HCT116 (cell line): ENCODE data around the gene GPR37L1. TPM values are rescaled to one million over a fixed set of nuclear protein-coding genes. Genes with fewer than 3 reads are reported as not detected.

Source experiments
- ATAC-seq: fragments of 200-7000 bp; cut with Tn5 transposase; 2 replicates; pipeline ENCODE4 v1.9.1; 2020; ENCODE audit warnings: mild to moderate bottlenecking, moderate library complexity
- BruUV-seq: library from RNA; stranded (reverse); fragments of 400-500 nt; replicated peaks from 2 replicates; lab custom pipeline; 2021; lab: Mats Ljungman, UMichigan
- CTCF ChIA-PET: fragments of 300-600 bp; sonication (Branson Sonifier 250); formaldehyde crosslinking; loops from one replicate; lab custom pipeline; 2021; ENCODE audit warnings: antibody characterized with exemption; lab: Charles Lee
- POLR2A ChIA-PET: fragments of 300-600, 350-600 bp; sonication (Branson Sonifier 250); formaldehyde crosslinking; loops from one replicate; lab custom pipeline; 2021; ENCODE audit warnings: antibody characterized with exemption; lab: Charles Lee
- RAD21 ChIA-PET, 2 experiments: fragments of 300-600 bp; sonication (Branson Sonifier 250); formaldehyde crosslinking; loops; one replicate each; lab custom pipeline; 2023; ENCODE audit warnings: low total read pairs in 2 of 2; ENCODE audit not compliant: uncharacterized antibody in 2 of 2, unreplicated experiment in 2 of 2, low non-redundant PET in 1 of 2; lab: Charles Lee
- DNase-seq: peaks from one replicate; pipeline ENCODE4 v3.0.0-alpha.2; 2010; ENCODE audit warnings: low read depth, low spot score
- H2AFZ ChIP-seq: fragments of 200-600 bp; shearing (Covaris generic), sonication (generic); 2 replicates; pipeline ENCODE4 v1.6.1; 2017; ENCODE audit warnings: low read depth, mixed run types, mixed read lengths, antibody characterized with exemption, low read length; ENCODE audit not compliant: poor library complexity, severe bottlenecking
- H3K27ac ChIP-seq: 2 replicates; pipeline ENCODE4 v1.5.1; 2012; ENCODE audit warnings: low read depth, low read length
- H3K27me3 ChIP-seq: fragments of 200-600 bp; sonication (generic); 2 replicates; pipeline ENCODE4 v1.6.1; 2016; ENCODE audit warnings: mixed run types, low read length, mixed read lengths; ENCODE audit not compliant: insufficient read depth
- H3K36me3 ChIP-seq, 2 experiments: fragments of 200-500 bp in 1 of 2; fragments of 200-600 bp in 1 of 2; sonication (Bioruptor generic) in 1 of 2; sonication (generic) in 1 of 2; 2 replicates each; pipeline versions ENCODE4 v1.5.1 to v1.6.1; 2014 to 2016; ENCODE audit warnings: low read length in 2 of 2, inconsistent platforms in 1 of 2, mixed read lengths in 1 of 2, mixed run types in 1 of 2; ENCODE audit not compliant: insufficient read depth in 2 of 2, control insufficient read depth in 1 of 2
- H3K4me1 ChIP-seq, 2 experiments: fragments of 200-600 bp in 1 of 2; sonication (generic) in 1 of 2; 2 replicates each; pipeline versions ENCODE4 v1.5.1 to v1.6.1; 2012 to 2017; ENCODE audit warnings: low read length in 2 of 2, inconsistent platforms in 1 of 2, mild to moderate bottlenecking in 1 of 2, mixed read lengths in 1 of 2, mixed run types in 1 of 2, moderate library complexity in 1 of 2; ENCODE audit not compliant: insufficient read depth in 2 of 2, control insufficient read depth in 1 of 2
- H3K4me2 ChIP-seq: fragments of 200-600 bp; sonication (generic); 2 replicates; pipeline ENCODE4 v1.6.1; 2017; ENCODE audit warnings: mixed run types, low read length, mixed read lengths
- H3K4me3 ChIP-seq, 2 experiments: fragments of 200-600 bp in 1 of 2; sonication (generic) in 1 of 2; replicated peaks in 1 of 2; 2 replicates each; pipeline ENCODE4 v1.5.1; 2011 to 2016; ENCODE audit warnings: low read length in 2 of 2, control low read depth in 1 of 2, low read depth in 1 of 2, mild to moderate bottlenecking in 1 of 2, mixed read lengths in 1 of 2, mixed run types in 1 of 2
- H3K79me2 ChIP-seq: fragments of 200-600 bp; sonication (generic); 2 replicates; pipeline ENCODE4 v1.6.1; 2017; ENCODE audit warnings: mild to moderate bottlenecking, mixed run types, low read length, moderate library complexity, mixed read lengths; ENCODE audit not compliant: insufficient read depth
- H3K9ac ChIP-seq: fragments of 200-600 bp; sonication (generic); 2 replicates; pipeline ENCODE4 v1.6.1; 2016; ENCODE audit warnings: low read length, mixed read lengths
- H3K9me2 ChIP-seq: fragments of 200-600 bp; sonication (generic), shearing (Covaris generic); 2 replicates; pipeline ENCODE4 v1.6.1; 2017; ENCODE audit warnings: mixed run types, mild to moderate bottlenecking, moderate library complexity; ENCODE audit not compliant: insufficient read depth
- H3K9me3 ChIP-seq, 2 experiments: fragments of 200-500 bp in 1 of 2; fragments of 200-600 bp in 1 of 2; sonication (Bioruptor generic) in 1 of 2; sonication (generic) in 1 of 2; 2 replicates each; pipeline ENCODE4 v1.6.1; 2014 to 2017; ENCODE audit warnings: low read length in 2 of 2, mixed read lengths in 2 of 2, inconsistent platforms in 1 of 2, low read depth in 1 of 2, mild to moderate bottlenecking in 1 of 2, mixed run types in 1 of 2, moderate library complexity in 1 of 2; ENCODE audit not compliant: control insufficient read depth in 1 of 2, insufficient read depth in 1 of 2
- H4K20me1 ChIP-seq: fragments of 200-600 bp; sonication (generic), shearing (Covaris generic); 2 replicates; pipeline ENCODE4 v1.6.1; 2017; ENCODE audit warnings: mixed run types, mild to moderate bottlenecking, moderate library complexity; ENCODE audit not compliant: insufficient read depth
- EGR1 ChIP-seq: IDR thresholded peaks from 2 replicates; pipeline ENCODE4 v1.6.1; 2012; ENCODE audit warnings: low read depth
- EZH2 ChIP-seq: fragments of 200-600 bp; sonication (generic); IDR thresholded peaks from 2 replicates; pipeline ENCODE4 v1.6.1; 2017; ENCODE audit warnings: antibody characterized with exemption, mixed run types
- FOSL1 ChIP-seq: IDR thresholded peaks from 2 replicates; pipeline ENCODE4 v1.6.1; 2012; ENCODE audit warnings: low read depth
- JUND ChIP-seq: IDR thresholded peaks from 2 replicates; pipeline ENCODE4 v1.6.1; 2012
- POLR2AphosphoS5 ChIP-seq: IDR thresholded peaks from 2 replicates; pipeline ENCODE4 v1.6.1; 2011; ENCODE audit warnings: mild to moderate bottlenecking, low read depth, low read length, moderate library complexity
- SIN3A ChIP-seq: IDR thresholded peaks from 2 replicates; pipeline ENCODE4 v1.6.1; 2012; ENCODE audit warnings: low read depth
- SP1 ChIP-seq: IDR thresholded peaks from 2 replicates; pipeline ENCODE4 v1.6.1; 2012; ENCODE audit warnings: low read depth
- TCF7L2 ChIP-seq: IDR thresholded peaks from 2 replicates; pipeline ENCODE4 v1.7.0; 2011; ENCODE audit warnings: borderline replicate concordance, inconsistent platforms; ENCODE audit not compliant: insufficient read depth, insufficient read length; ENCODE audit errors: extremely low read depth
- YY1 ChIP-seq: IDR thresholded peaks from 2 replicates; pipeline ENCODE4 v1.6.1; 2011; ENCODE audit warnings: low read length, low read depth, moderate library complexity, mild to moderate bottlenecking; ENCODE audit not compliant: insufficient replicate concordance; ENCODE audit errors: extremely low read depth
- ZFX ChIP-seq: fragments of 450-650 bp; IDR thresholded peaks from 2 replicates; pipeline ENCODE4 v1.6.1; 2017
- ZNF274 ChIP-seq: fragments of 200-500 bp; sonication (Bioruptor generic); IDR thresholded peaks from 2 replicates; pipeline ENCODE4 v1.6.1; 2014; ENCODE audit warnings: mild to moderate bottlenecking, low read depth, low read length, inconsistent platforms
- intact Hi-C: fragments of 100-400 bp; cut with micrococcal nuclease; formaldehyde crosslinking; loops from 2 replicates; pipeline ENCODE4 v1.10.0; 2022
- total RNA-seq: library from RNA; stranded (reverse); gene quantifications from one replicate; pipeline ENCODE4 v1.2.1, GENCODE V29; 2021; ENCODE audit not compliant: unreplicated experiment
- TF ChIP-seq, protein P1 (sequence below): IDR thresholded peaks from 2 replicates; pipeline ENCODE4 v1.6.1; 2011; ENCODE audit warnings: mild to moderate bottlenecking, low read length, moderate library complexity; ENCODE audit not compliant: insufficient replicate concordance; ENCODE audit errors: extremely low read depth
- TF ChIP-seq, protein P2 (sequence below): IDR thresholded peaks from 2 replicates; pipeline ENCODE4 v1.6.1; 2012
- TF ChIP-seq, protein P3 (sequence below): IDR thresholded peaks from 2 replicates; pipeline ENCODE4 v1.6.1; 2012
- TF ChIP-seq, protein P4 (sequence below): IDR thresholded peaks from 2 replicates; pipeline ENCODE4 v1.6.1; 2012; ENCODE audit warnings: low read depth

GPR37L1 gene
- total RNA-seq, 1 experiment from 2014 or later, result 0.10 TPM

DNA sequence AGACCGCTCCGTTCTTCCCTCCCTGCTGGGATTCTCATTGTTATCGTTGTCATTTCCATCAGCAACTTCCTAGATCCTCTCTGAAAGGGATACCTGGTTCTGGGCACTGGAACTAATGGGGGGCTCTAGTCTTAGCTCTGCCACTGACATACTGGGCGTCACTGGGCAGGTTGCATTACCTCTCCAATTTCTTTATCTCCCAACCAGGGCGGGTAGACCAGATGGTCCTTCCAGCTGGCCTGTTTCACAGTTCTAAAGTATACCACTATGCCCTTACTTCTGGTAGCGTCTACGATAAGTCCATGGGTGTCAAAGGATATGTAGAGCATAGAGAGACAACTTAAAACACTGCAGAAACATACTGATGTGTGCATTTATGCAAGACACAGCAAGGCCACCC is 1.4 kb downstream of the GPR37L1 start (continued):
- TF ChIP-seq, protein P1, sequence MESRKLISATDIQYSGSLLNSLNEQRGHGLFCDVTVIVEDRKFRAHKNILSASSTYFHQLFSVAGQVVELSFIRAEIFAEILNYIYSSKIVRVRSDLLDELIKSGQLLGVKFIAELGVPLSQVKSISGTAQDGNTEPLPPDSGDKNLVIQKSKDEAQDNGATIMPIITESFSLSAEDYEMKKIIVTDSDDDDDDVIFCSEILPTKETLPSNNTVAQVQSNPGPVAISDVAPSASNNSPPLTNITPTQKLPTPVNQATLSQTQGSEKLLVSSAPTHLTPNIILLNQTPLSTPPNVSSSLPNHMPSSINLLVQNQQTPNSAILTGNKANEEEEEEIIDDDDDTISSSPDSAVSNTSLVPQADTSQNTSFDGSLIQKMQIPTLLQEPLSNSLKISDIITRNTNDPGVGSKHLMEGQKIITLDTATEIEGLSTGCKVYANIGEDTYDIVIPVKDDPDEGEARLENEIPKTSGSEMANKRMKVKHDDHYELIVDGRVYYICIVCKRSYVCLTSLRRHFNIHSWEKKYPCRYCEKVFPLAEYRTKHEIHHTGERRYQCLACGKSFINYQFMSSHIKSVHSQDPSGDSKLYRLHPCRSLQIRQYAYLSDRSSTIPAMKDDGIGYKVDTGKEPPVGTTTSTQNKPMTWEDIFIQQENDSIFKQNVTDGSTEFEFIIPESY, result no peak
- no peak for TF ChIP-seq JUND

DNA sequence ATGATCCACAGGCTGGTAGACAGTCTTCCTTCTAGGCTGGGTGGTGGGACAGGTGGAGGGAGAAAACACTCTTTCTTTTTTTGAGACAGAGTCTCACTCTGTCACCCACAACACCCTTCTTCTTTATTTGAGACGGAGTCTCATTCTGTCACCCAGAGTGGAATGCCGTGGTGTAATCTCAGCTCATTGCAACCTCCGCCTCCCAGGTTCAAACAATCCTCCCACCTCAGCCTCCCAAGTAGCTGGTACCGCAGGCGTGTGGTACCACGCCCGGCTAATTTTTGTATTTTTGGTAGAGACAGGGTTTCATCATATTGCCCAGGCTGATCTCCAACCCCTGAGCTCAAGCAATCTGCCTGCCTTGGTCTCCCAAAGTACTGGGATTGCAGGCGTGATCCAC is 2.9 kb downstream of the GPR37L1 start:
- Histone ChIP-seq H4K20me1 (no peaks in the 10 kb centered on the region), H2AFZ (no peak overlapping the region), H3K9me2 (no peaks in the 10 kb centered on the region), H3K4me1 (peaks cover 2 to 12% of the 10 kb centered on the region in 2 experiments; a peak in 3 of 4 replicates), H3K36me3 (no peaks in the 10 kb centered on the region), H3K9me3 (no peaks in the 10 kb centered on the region), H3K9ac (no peak overlapping the region), H3K27me3 (no peaks in the 10 kb centered on the region; the same call in 1 of the 2 replicates), H3K4me2 (no peak overlapping the region), H3K79me2 (no peaks in the 10 kb centered on the region), H3K4me3 (no peak overlapping the region), H3K27ac (no peak overlapping the region)
- ChIA-PET CTCF (interaction anchor here (1.5 kb wide), 1 partner anchor 11 kb away, joined by 7 read pairs; no protein-coding TSS in a partner anchor), POLR2A (interaction anchor here (0.7 to 0.8 kb wide), 3 partner anchors 88 to 115 kb away, joined by 3 to 4 read pairs (median 3); partner anchors contain the start of gene ELF3), RAD21 (no interaction called here)
- no peak for DNase-seq
- intact Hi-C loops, result no loop called here
- ATAC-seq, result no peak
- BruUV-seq, result no TSS peak
- TF ChIP-seq, protein P2, sequence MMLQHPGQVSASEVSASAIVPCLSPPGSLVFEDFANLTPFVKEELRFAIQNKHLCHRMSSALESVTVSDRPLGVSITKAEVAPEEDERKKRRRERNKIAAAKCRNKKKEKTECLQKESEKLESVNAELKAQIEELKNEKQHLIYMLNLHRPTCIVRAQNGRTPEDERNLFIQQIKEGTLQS, result no peak
- TF ChIP-seq, protein P1, result no peak
- TF ChIP-seq ZFX (no peak), FOSL1 (no peak), JUND (no peak), YY1 (no peak), EGR1 (no peak), ZNF274 (no peak), SP1 (no peak), TCF7L2 (no peak), POLR2AphosphoS5 (no peak), EZH2 (no peak), SIN3A (no peak)
- TF ChIP-seq, protein P3, sequence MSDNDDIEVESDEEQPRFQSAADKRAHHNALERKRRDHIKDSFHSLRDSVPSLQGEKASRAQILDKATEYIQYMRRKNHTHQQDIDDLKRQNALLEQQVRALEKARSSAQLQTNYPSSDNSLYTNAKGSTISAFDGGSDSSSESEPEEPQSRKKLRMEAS, result no peak
- TF ChIP-seq, protein P4, sequence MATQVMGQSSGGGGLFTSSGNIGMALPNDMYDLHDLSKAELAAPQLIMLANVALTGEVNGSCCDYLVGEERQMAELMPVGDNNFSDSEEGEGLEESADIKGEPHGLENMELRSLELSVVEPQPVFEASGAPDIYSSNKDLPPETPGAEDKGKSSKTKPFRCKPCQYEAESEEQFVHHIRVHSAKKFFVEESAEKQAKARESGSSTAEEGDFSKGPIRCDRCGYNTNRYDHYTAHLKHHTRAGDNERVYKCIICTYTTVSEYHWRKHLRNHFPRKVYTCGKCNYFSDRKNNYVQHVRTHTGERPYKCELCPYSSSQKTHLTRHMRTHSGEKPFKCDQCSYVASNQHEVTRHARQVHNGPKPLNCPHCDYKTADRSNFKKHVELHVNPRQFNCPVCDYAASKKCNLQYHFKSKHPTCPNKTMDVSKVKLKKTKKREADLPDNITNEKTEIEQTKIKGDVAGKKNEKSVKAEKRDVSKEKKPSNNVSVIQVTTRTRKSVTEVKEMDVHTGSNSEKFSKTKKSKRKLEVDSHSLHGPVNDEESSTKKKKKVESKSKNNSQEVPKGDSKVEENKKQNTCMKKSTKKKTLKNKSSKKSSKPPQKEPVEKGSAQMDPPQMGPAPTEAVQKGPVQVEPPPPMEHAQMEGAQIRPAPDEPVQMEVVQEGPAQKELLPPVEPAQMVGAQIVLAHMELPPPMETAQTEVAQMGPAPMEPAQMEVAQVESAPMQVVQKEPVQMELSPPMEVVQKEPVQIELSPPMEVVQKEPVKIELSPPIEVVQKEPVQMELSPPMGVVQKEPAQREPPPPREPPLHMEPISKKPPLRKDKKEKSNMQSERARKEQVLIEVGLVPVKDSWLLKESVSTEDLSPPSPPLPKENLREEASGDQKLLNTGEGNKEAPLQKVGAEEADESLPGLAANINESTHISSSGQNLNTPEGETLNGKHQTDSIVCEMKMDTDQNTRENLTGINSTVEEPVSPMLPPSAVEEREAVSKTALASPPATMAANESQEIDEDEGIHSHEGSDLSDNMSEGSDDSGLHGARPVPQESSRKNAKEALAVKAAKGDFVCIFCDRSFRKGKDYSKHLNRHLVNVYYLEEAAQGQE, result no peak
